ENCODE measurements around the gene ACAD10. TPM values are rescaled to one million over a fixed set of nuclear protein-coding genes. Genes with fewer than 3 reads are reported as not detected.

The ACAD10 gene
- total and polyA plus RNA-seq, 9 donors: 14.2 to 27.0 (median 21.7) TPM

- no peak for TF ChIP-seq EP300 (IDR thresholded peaks at IDR 0.05)
- TF ChIP-seq, protein P1, sequence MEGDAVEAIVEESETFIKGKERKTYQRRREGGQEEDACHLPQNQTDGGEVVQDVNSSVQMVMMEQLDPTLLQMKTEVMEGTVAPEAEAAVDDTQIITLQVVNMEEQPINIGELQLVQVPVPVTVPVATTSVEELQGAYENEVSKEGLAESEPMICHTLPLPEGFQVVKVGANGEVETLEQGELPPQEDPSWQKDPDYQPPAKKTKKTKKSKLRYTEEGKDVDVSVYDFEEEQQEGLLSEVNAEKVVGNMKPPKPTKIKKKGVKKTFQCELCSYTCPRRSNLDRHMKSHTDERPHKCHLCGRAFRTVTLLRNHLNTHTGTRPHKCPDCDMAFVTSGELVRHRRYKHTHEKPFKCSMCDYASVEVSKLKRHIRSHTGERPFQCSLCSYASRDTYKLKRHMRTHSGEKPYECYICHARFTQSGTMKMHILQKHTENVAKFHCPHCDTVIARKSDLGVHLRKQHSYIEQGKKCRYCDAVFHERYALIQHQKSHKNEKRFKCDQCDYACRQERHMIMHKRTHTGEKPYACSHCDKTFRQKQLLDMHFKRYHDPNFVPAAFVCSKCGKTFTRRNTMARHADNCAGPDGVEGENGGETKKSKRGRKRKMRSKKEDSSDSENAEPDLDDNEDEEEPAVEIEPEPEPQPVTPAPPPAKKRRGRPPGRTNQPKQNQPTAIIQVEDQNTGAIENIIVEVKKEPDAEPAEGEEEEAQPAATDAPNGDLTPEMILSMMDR (IDR thresholded peaks at IDR 0.05): no peak
- TF ChIP-seq POLR2A (IDR thresholded peaks at IDR 0.05): no peak
- intact Hi-C loops (cut with DNase I): no loop called here
- Histone ChIP-seq H3K27me3 (no peaks in the 10 kb centered on the region), H3K27ac (no peak overlapping the region), H3K4me3 (no peak overlapping the region), H3K36me3 (no peaks in the 10 kb centered on the region), H3K4me1 (ENCODE audit: insufficient read depth) (peaks cover 3% of the 10 kb centered on the region), H3K9me3 (no peaks in the 10 kb centered on the region)
- DNase-seq: no peak
- WGBS, 3 donors: 89 to 94% (median 91%) methylated on average over 13 to 15 of the region's 15 CpGs
Observed at GRCh38 chr12:111756196-111756595, 70.3 kb downstream of the ACAD10 start.

- TF ChIP-seq, protein P1 (IDR thresholded peaks at IDR 0.05): no peak
- TF ChIP-seq EP300 (IDR thresholded peaks at IDR 0.05) (no peak), POLR2A (IDR thresholded peaks at IDR 0.05) (no peak)
- Histone ChIP-seq H3K4me3 (no peak overlapping the region), H3K9me3 (no peaks in the 10 kb centered on the region), H3K36me3 (no peaks in the 10 kb centered on the region), H3K27ac (no peak overlapping the region), H3K4me1 (ENCODE audit: insufficient read depth) (peaks cover 3% of the 10 kb centered on the region), H3K27me3 (no peaks in the 10 kb centered on the region)
- intact Hi-C loops (cut with DNase I): no loop called here
- WGBS, 3 donors: 78 to 92% (median 86%) methylated on average over 7 of the region's 7 CpGs
- no peak for DNase-seq
Observed at GRCh38 chr12:111756681-111757080, 70.8 kb downstream of the ACAD10 start.

DNA sequence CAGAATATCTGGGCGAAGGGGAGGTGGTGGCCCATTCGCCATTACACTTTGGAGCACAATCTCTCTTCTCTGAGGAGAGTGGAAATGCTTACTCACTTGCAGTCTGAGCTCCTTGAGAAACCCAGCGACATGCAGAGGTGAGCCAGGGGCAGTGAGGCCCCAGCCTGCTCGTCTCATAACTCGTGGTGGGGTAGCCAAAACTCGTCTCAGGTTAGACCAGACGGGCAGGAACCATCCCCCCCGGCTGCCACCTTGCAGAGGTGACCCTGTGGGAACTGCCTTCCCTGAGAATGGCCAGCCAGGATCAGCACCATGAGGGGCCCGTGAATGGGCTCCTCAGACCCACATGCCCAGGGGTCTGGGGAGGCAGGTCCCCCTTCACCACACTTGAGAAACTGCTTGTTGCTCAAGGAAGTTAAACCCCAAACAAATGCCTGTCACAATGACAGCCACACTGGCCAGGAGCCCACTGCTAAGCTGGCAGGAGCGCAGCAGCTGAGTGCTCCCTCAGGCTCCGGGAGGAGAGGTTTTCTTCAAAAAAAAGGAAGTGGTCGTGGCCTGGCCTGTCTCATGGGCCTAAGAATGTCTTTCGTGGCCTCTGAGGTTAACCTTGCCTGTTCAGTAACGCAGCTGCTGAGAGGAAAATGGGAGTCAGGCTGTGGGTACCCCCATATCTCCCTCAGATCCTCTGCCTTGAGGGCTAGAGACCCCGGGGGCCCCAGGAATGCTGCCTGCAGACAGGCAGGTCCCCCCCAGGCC is 71.7 kb downstream of the ACAD10 start:
- TF ChIP-seq EP300 (IDR thresholded peaks at IDR 0.05): no peak
- TF ChIP-seq, protein P1 (IDR thresholded peaks at IDR 0.05): no peak
- TF ChIP-seq POLR2A (IDR thresholded peaks at IDR 0.05): no peak
- no peaks in the 10 kb centered on the region for H3K36me3 ChIP-seq
- no peak overlapping the region for H3K4me3 ChIP-seq
- no peaks in the 10 kb centered on the region for H3K27me3 ChIP-seq
- peaks cover 3% of the 10 kb centered on the region for H3K4me1 ChIP-seq (ENCODE audit: insufficient read depth)
- intact Hi-C loops (cut with DNase I): no loop called here
- no peak for DNase-seq
- 64 to 70% (median 64%) methylated on average over 13 to 15 of the region's 15 CpGs for WGBS, 3 donors
- no peak overlapping the region for H3K27ac ChIP-seq
- H3K9me3 ChIP-seq: no peaks in the 10 kb centered on the region

DNA sequence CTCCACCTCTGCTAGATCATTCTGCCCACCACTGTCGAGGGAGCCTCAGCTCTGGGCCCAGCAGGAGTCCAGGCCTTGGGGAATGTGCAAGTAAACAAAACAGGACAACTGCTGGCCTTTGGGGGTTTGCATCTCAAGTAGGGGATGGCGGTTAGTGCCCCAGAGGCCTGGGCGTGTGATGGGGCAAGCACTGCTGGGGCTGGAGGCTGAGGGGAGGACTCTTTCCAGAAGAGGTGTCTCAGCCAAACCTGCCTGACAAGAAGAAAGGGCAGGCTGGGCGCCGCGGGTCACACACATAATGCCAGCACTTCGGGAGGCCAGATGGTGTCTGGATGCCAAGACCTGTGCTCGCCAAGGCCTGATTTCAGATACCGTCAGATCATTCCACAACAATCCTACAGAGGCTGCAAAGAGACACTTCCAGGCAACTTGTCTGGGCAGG is 72.3 kb downstream of the ACAD10 start:
- Histone ChIP-seq H3K27me3 (no peaks in the 10 kb centered on the region), H3K4me3 (no peak overlapping the region), H3K4me1 (ENCODE audit: insufficient read depth) (peaks cover 3% of the 10 kb centered on the region), H3K27ac (no peak overlapping the region), H3K9me3 (no peaks in the 10 kb centered on the region), H3K36me3 (no peaks in the 10 kb centered on the region)
- 80 to 82% (median 80%) methylated on average over 9 of the region's 9 CpGs for WGBS, 3 donors
- TF ChIP-seq EP300 (IDR thresholded peaks at IDR 0.05) (no peak), POLR2A (IDR thresholded peaks at IDR 0.05) (no peak)
- TF ChIP-seq, protein P1 (IDR thresholded peaks at IDR 0.05): no peak
- intact Hi-C loops (cut with DNase I): no loop called here
- no peak for DNase-seq
